ENCODE data around the gene CCDC187. TPM values are rescaled to one million over a fixed set of nuclear protein-coding genes. Genes with fewer than 3 reads are reported as not detected.
A peak's percentile ranks its signal among the peaks of the same experiment; 100 is the strongest.

The CCDC187 gene
- total RNA-seq, 1 experiment from 2014 or later = not detected

GRCh38 chr9:136339173-136339957 lies 35.5 kb upstream of the CCDC187 start:
- ChIA-PET CTCF (no interaction called here), POLR2A (ENCODE audit: low non-redundant PET) (no interaction called here)
- Histone ChIP-seq H3K4me3 (ENCODE audit: low read depth, low read length, poor library complexity, severe bottlenecking) (no peak overlapping the region), H3K36me3 (ENCODE audit: insufficient read depth, low read length, poor library complexity, severe bottlenecking) (peaks cover 7% of the 10 kb centered on the region), H3K27ac (ENCODE audit: low read depth, low read length, poor library complexity, severe bottlenecking) (no peak overlapping the region), H3K9me3 (ENCODE audit: low read depth, low read length, poor library complexity, severe bottlenecking) (no peaks in the 10 kb centered on the region), H3K4me1 (ENCODE audit: insufficient read depth, low read length, poor library complexity, severe bottlenecking) (peaks cover 12% of the 10 kb centered on the region), H3K27me3 (replicated peaks; ENCODE audit: insufficient read depth, low read depth, low read length, poor library complexity) (no peaks in the 10 kb centered on the region)
- intact Hi-C loops (cut with micrococcal nuclease; ENCODE audit: unreplicated experiment) = no loop called here
- BruUV-seq (replicated peaks) = no TSS peak
- TF ChIP-seq CTCF (conservative IDR thresholded peaks at IDR 0.05; ENCODE audit: low read depth, low read length) (peak; percentile 38; the same call in 1 of the 2 replicates), EZH2 (IDR thresholded peaks at IDR 0.05; ENCODE audit: borderline replicate concordance, low read depth, low read length, poor library complexity, severe bottlenecking) (no peak)
- no peak for DNase-seq (ENCODE audit: low spot score)

GRCh38 chr9:136338511-136338910 lies 34.6 kb upstream of the CCDC187 start:
- no peak overlapping the region for H3K27ac ChIP-seq (ENCODE audit: low read depth, low read length, poor library complexity, severe bottlenecking)
- H3K27me3 ChIP-seq (replicated peaks; ENCODE audit: insufficient read depth, low read depth, low read length, poor library complexity) = no peaks in the 10 kb centered on the region
- DNase-seq (ENCODE audit: low spot score) = no peak
- ChIA-PET POLR2A (ENCODE audit: low non-redundant PET) (no interaction called here), CTCF (no interaction called here)
- intact Hi-C loops (cut with micrococcal nuclease; ENCODE audit: unreplicated experiment) = no loop called here
- no peak for TF ChIP-seq CTCF (conservative IDR thresholded peaks at IDR 0.05; ENCODE audit: low read depth, low read length)
- no peak for TF ChIP-seq EZH2 (IDR thresholded peaks at IDR 0.05; ENCODE audit: borderline replicate concordance, low read depth, low read length, poor library complexity, severe bottlenecking)
- H3K9me3 ChIP-seq (ENCODE audit: low read depth, low read length, poor library complexity, severe bottlenecking) = no peaks in the 10 kb centered on the region
- BruUV-seq (replicated peaks) = no TSS peak
- H3K4me1 ChIP-seq (ENCODE audit: insufficient read depth, low read length, poor library complexity, severe bottlenecking) = peaks cover 12% of the 10 kb centered on the region
- H3K4me3 ChIP-seq (ENCODE audit: low read depth, low read length, poor library complexity, severe bottlenecking) = no peak overlapping the region
- peaks cover 7% of the 10 kb centered on the region for H3K36me3 ChIP-seq (ENCODE audit: insufficient read depth, low read length, poor library complexity, severe bottlenecking)

- POLR2A ChIA-PET (ENCODE audit: low non-redundant PET) = no interaction called here
- Histone ChIP-seq H3K4me3 (ENCODE audit: low read depth, low read length, poor library complexity, severe bottlenecking) (no peak overlapping the region), H3K27ac (ENCODE audit: low read depth, low read length, poor library complexity, severe bottlenecking) (no peak overlapping the region), H3K27me3 (replicated peaks; ENCODE audit: insufficient read depth, low read depth, low read length, poor library complexity) (no peaks in the 10 kb centered on the region), H3K9me3 (ENCODE audit: low read depth, low read length, poor library complexity, severe bottlenecking) (no peaks in the 10 kb centered on the region), H3K4me1 (ENCODE audit: insufficient read depth, low read length, poor library complexity, severe bottlenecking) (peaks cover 8% of the 10 kb centered on the region), H3K36me3 (ENCODE audit: insufficient read depth, low read length, poor library complexity, severe bottlenecking) (peaks cover 7% of the 10 kb centered on the region)
- CTCF ChIA-PET = no interaction called here
- DNase-seq (ENCODE audit: low spot score) = no peak
- BruUV-seq (replicated peaks) = no TSS peak
- intact Hi-C loops (cut with micrococcal nuclease; ENCODE audit: unreplicated experiment) = no loop called here
- TF ChIP-seq CTCF (conservative IDR thresholded peaks at IDR 0.05; ENCODE audit: low read depth, low read length) (no peak), EZH2 (IDR thresholded peaks at IDR 0.05; ENCODE audit: borderline replicate concordance, low read depth, low read length, poor library complexity, severe bottlenecking) (no peak)
These were observed 33.8 kb upstream of the CCDC187 start for GRCh38 chr9:136337416-136338395.
